Osteocyte (in vitro differentiated cells): ENCODE results near the gene FLT1. TPM values are rescaled to one million over a fixed set of nuclear protein-coding genes. Genes with fewer than 3 reads are reported as not detected.

Experiments
- DNase-seq: peaks from one replicate; pipeline ENCODE4 v3.0.0; 2021; ENCODE audit warnings: mixed read lengths; ENCODE audit not compliant: unreplicated experiment; ENCODE audit errors: extremely low spot score
- H3K27ac Mint-ChIP-seq: one replicate; pipeline ENCODE4 v1.8.0; 2021; ENCODE audit warnings: mild to moderate bottlenecking, mixed read lengths; ENCODE audit not compliant: unreplicated experiment
- H3K27me3 Mint-ChIP-seq: one replicate; pipeline ENCODE4 v1.8.0; 2021; ENCODE audit warnings: mixed read lengths; ENCODE audit not compliant: unreplicated experiment
- H3K36me3 Mint-ChIP-seq: one replicate; pipeline ENCODE4 v1.8.0; 2021; ENCODE audit warnings: mixed read lengths; ENCODE audit not compliant: unreplicated experiment
- H3K4me1 Mint-ChIP-seq: one replicate; pipeline ENCODE4 v1.8.0; 2021; ENCODE audit warnings: mixed read lengths; ENCODE audit not compliant: unreplicated experiment
- H3K4me3 Mint-ChIP-seq: one replicate; pipeline ENCODE4 v1.8.0; 2021; ENCODE audit warnings: mild to moderate bottlenecking, moderate library complexity, mixed read lengths; ENCODE audit not compliant: unreplicated experiment
- H3K9me3 Mint-ChIP-seq: one replicate; pipeline ENCODE4 v1.8.0; 2021; ENCODE audit warnings: mixed read lengths; ENCODE audit not compliant: unreplicated experiment
- total RNA-seq: library from RNA; stranded (reverse); gene quantifications from 2 replicates; pipeline ENCODE4 v1.2.1, GENCODE V29; 2021
- TF ChIP-seq, protein P1 (sequence below): fragments of 200-600 bp; sonication (generic); IDR thresholded peaks from 2 replicates; pipeline ENCODE4 v1.5.0; 2021; ENCODE audit warnings: antibody characterized with exemption, mild to moderate bottlenecking, moderate library complexity

Gene FLT1
- total RNA-seq, 1 donor from 2014 or later = 3.4 TPM

DNA sequence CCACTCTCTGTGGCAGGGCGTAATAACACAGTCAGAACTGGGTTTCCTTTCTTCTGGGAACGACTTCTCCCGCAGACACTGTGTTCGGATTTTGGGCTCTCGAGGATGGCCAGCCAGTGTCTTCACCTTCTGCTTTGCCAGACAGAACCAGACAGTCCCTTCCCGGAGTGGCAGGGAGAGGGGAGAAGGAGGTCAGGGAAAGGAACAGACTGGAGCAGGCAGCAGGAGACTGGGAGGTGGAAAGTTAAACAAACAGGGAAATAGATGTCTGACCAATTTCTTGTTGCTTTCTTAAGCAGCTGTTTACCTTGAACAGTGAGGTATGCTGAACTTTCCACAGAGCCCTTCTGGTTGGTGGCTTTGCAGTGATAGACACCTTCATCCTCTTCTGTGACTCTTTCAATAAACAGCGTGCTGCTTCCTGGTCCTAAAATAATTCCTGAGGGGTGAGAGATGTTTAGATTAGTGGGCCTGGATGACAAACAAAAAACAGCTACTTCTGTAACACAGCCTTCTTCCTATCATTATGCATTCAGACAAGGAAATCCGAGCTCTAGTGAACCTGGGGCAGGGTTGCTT is 137.6 kb downstream of the FLT1 start:
- Mint-ChIP-seq H3K4me3 (no peak overlapping the region), H3K36me3 (no peaks in the 10 kb centered on the region), H3K9me3 (peaks cover 4% of the 10 kb centered on the region), H3K27ac (peak overlapping the region; percentile 56), H3K27me3 (no peaks in the 10 kb centered on the region), H3K4me1 (peaks cover 20% of the 10 kb centered on the region)
- TF ChIP-seq, protein P1, sequence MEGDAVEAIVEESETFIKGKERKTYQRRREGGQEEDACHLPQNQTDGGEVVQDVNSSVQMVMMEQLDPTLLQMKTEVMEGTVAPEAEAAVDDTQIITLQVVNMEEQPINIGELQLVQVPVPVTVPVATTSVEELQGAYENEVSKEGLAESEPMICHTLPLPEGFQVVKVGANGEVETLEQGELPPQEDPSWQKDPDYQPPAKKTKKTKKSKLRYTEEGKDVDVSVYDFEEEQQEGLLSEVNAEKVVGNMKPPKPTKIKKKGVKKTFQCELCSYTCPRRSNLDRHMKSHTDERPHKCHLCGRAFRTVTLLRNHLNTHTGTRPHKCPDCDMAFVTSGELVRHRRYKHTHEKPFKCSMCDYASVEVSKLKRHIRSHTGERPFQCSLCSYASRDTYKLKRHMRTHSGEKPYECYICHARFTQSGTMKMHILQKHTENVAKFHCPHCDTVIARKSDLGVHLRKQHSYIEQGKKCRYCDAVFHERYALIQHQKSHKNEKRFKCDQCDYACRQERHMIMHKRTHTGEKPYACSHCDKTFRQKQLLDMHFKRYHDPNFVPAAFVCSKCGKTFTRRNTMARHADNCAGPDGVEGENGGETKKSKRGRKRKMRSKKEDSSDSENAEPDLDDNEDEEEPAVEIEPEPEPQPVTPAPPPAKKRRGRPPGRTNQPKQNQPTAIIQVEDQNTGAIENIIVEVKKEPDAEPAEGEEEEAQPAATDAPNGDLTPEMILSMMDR = no peak
- DNase-seq = no peak

DNA sequence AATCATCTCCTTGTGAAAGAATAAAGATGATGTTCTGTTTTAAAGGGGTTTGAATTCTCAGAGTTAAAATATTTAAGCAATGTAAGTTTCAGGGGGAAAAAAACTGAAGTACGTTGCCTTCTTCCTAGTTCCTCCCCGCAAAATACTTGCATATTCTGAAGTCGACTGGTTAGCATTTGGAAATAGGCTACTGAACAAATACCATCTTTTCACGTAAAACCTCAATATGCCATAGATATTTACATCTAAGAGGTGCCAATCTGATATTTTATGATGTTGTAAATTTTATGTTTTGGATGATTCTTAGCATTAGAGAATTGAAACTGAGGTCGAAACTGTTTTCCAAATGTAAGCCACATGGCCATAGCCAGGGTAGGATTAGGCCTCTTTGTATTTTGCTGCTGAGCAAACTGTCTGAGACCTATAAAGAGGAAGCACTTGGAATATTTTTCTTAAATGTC is 138.3 kb downstream of the FLT1 start:
- no peaks in the 10 kb centered on the region for H3K36me3 Mint-ChIP-seq
- no peaks in the 10 kb centered on the region for H3K27me3 Mint-ChIP-seq
- TF ChIP-seq, protein P1 = no peak
- H3K4me3 Mint-ChIP-seq = no peak overlapping the region
- peaks cover 20% of the 10 kb centered on the region for H3K4me1 Mint-ChIP-seq
- DNase-seq = no peak
- H3K9me3 Mint-ChIP-seq = peaks cover 4% of the 10 kb centered on the region
- no peak overlapping the region for H3K27ac Mint-ChIP-seq

DNA sequence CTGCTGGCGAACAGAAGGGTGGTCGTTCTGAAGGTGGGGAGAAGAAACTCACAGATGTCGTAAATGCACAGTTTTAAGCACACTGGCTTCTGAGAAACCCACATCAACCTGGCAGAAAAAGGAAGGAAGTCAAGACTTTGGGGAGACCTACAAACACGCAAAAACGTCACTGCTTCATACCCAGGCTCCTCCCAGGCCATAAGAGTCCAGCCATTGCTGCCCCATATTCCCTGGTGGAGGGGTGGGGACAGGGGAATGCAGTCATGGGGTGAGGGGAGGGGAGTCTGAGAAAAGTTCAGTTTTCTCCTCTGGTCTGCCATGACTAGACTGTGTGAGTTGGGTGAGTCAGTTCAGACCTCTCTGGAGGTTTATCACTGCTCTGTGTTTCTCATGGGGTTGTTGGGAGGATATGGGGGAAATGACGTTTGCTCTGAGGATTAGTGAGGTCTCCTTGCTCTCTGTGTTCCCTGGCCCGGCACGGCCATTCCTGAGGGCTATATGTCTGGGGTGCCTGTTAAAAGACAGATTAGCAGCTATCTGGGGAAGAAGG is 139.0 kb downstream of the FLT1 start:
- H3K4me3 Mint-ChIP-seq = no peak overlapping the region
- H3K36me3 Mint-ChIP-seq = no peaks in the 10 kb centered on the region
- H3K9me3 Mint-ChIP-seq = peaks cover 4% of the 10 kb centered on the region
- H3K27ac Mint-ChIP-seq = peak overlapping the region; percentile 24
- TF ChIP-seq, protein P1 = no peak
- DNase-seq = no peak
- H3K4me1 Mint-ChIP-seq = peaks cover 20% of the 10 kb centered on the region
- no peaks in the 10 kb centered on the region for H3K27me3 Mint-ChIP-seq

DNA sequence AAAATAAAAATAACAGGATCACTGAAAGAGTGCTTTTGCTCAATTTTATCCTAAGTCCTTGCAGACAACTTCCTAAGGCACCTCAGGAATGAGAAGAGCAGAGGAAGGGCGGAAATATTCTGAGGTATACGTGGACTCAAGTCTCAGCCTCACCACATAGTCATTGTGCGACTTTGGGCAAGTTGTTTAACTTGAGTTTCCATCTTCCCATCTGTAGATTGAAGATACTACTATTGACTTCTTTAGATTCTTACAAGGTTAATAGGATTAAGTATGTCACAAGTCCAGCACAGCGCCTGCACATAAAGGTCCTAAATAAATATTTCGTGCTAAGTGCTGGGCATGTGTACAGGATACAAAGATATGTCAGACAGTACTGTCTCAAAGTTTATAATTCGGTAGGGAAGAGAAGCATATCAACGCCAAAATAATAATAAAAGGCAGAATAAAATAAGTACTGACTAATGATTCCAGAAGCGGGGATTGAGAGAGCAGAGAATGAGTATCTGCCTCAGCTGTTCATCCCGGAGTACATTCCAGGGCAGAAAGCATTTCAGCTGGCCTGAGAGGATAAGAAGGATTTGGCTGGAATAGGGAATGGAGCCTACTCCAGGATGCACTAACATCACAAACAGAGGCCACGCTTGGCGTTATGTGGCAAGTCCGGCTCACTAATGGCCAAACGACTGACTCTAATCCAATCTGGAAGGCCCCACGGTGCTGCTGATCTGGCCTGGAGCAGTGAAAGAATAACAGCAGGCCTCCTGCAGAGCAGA is 139.7 kb downstream of the FLT1 start:
- H3K27ac Mint-ChIP-seq = no peak overlapping the region
- peaks cover 4% of the 10 kb centered on the region for H3K9me3 Mint-ChIP-seq
- no peak for DNase-seq
- no peaks in the 10 kb centered on the region for H3K36me3 Mint-ChIP-seq
- H3K4me3 Mint-ChIP-seq = no peak overlapping the region
- TF ChIP-seq, protein P1 = no peak
- no peaks in the 10 kb centered on the region for H3K27me3 Mint-ChIP-seq
- peaks cover 20% of the 10 kb centered on the region for H3K4me1 Mint-ChIP-seq

DNA sequence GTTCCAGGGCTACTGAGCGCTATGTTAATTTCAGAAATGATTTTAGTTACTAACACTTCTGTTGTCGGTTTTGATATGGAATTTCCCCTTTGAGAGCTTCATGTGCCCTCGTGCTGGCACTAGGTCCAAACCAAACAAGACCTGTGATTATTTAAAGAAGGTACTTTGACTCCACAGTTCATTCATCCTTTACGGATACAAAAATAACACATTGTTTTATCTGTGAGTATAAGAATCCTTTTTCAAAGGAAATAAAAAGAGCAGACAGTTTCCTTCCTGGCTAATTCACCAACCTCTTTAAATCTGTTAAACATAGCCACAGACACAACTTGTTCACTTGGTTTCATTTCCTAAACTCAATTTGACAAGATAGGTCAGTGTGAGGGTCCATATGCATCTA is 141.2 kb downstream of the FLT1 start:
- H3K9me3 Mint-ChIP-seq = peaks cover 3% of the 10 kb centered on the region
- H3K27ac Mint-ChIP-seq = no peak overlapping the region
- no peak for DNase-seq
- H3K36me3 Mint-ChIP-seq = no peaks in the 10 kb centered on the region
- H3K27me3 Mint-ChIP-seq = no peaks in the 10 kb centered on the region
- no peak overlapping the region for H3K4me3 Mint-ChIP-seq
- TF ChIP-seq, protein P1 = no peak
- H3K4me1 Mint-ChIP-seq = peaks cover 20% of the 10 kb centered on the region
